ENCODE measurements around the gene EFCAB12.
"Not testable (repeated sequence)": the region's sequence is repeated elsewhere in the genome, so short reads cannot be mapped to it uniquely, and the experiment has no call there.

Gene EFCAB12

DNA sequence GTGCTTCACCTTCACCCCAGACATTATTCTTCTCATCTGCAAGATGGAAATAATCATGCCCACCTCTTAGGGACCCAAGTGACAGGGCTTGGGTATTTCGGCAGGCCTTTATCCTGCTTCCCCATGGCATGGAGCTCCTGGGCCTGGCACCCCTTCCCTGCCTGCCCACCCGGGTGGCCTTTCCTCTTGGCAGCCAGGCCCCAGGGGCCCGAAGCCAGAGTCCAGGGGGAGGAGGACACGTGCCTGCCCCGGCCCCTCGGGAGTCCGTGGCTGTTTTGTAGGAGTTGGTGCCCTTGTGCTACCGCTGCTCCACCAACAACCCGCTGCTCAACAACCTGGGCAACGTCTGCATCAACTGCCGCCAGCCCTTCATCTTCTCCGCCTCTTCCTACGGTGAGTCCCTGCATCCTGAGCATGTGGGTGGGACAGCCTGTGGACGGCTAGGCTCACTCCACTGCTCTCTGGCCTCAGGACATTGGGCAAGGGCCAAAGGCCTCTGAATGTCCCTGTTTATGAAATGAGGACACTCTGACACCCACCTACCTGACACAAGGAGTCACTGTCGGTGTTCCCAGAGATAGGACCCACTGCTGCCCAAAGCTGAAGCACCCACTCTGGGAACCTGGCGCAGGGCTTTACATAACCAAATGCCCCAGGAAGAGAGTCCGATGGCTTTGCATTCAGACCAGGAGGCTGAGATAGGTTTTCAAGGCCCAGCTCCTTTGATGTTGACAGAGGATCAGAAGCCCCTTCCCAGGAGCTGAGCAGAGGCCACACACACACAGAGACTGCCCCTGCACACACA, 34.5 kb downstream of the EFCAB12 start:
- DNase-seq (ENCODE audit: low read depth in 3 of 3), result not testable (repeated sequence)

GRCh38 chr3:129393271-129393670, 35.2 kb downstream of the EFCAB12 start:
- no peak for DNase-seq (ENCODE audit: low read depth in 3 of 3)

- DNase-seq (ENCODE audit: low read depth in 3 of 3), result not testable (repeated sequence)
Observed at GRCh38 chr3:129392106-129392887, 36.1 kb downstream of the EFCAB12 start.

DNA sequence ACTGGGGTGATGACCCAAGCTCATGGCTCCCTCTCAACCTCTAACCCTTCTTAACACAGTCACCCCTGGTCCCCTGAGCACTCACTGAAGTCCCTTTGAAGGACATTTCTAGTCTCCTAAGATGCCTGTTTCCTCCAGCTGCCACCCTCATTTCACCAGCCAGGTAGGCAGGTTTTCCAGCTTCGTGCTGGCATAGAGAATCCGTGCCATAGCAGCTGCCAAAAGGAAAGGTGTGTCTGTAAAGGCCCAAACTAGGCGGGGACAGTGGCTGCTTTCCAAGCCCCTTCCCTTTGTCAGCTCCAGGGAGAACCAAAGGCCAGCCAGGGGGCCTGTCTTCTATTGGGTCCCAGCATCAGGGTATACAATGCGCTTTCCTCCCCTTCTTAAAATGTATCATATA, 36.9 kb downstream of the EFCAB12 start:
- not testable (repeated sequence) for DNase-seq (ENCODE audit: low read depth in 3 of 3)

DNA sequence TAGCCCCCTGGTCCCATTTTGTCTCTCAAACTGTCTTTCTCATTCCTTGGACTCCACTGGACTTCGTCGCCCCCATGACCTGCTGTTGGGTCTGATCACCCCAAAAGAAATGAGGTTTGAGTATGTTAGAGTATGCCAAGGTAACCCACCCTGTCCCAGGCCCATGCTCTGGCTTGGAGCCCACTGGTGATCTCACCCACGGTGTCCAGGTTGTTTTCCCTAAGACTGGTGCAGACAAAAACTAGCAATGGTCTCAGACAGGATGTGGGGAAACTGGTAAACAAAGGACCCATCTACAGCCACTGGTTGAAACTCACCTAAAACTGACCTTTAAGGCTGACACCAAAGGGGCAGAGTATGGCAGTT, 38.9 kb downstream of the EFCAB12 start:
- DNase-seq (ENCODE audit: low read depth in 3 of 3), result no peak

- DNase-seq (ENCODE audit: low read depth in 3 of 3), result not testable (repeated sequence)
Observed at GRCh38 chr3:129388791-129389571, 39.5 kb downstream of the EFCAB12 start.

DNA sequence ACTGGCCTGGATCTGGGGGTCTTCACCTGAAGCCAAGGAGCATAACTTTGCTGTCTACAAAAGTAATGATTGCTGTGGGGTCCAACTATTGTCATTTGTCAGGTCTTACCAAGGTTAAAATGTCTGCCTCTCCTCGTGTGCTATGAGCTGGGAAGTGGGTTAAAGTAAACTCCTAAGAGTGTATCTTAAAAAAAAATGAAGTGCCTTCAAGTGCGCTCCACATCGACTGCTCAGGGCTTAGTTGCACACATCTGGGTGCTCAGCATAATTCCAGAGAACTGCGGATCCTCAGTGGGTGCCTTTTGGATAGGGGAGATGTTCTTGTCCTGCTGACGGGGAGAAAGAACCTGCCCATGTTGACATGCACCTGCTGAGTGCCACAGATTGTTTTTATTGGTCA, 40.9 kb downstream of the EFCAB12 start:
- DNase-seq (ENCODE audit: low read depth in 3 of 3), result no peak

- no peak for DNase-seq (ENCODE audit: low read depth in 3 of 3)
Observed at GRCh38 chr3:129386984-129387383, 41.5 kb downstream of the EFCAB12 start.

DNA sequence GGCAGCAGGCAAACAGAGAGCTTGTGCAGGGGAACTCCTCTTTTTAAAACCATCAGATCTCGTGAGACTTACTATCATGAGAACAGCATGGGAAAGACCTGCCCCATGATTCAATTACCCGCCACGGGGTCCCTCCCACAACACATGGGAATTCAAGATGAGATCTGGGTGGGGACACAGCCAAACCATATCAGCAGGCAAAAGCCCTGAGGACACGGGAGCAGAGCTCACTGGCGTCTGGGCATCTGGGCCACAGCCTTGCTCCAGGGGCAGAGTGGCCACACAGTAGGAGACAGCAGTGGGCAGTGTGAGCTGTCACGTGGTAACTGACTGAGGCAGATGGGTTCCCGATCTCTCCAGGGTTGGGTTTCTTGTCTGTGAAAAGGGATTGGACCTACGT, 42.9 kb downstream of the EFCAB12 start:
- DNase-seq (ENCODE audit: low read depth in 3 of 3), result not testable (repeated sequence)

DNA sequence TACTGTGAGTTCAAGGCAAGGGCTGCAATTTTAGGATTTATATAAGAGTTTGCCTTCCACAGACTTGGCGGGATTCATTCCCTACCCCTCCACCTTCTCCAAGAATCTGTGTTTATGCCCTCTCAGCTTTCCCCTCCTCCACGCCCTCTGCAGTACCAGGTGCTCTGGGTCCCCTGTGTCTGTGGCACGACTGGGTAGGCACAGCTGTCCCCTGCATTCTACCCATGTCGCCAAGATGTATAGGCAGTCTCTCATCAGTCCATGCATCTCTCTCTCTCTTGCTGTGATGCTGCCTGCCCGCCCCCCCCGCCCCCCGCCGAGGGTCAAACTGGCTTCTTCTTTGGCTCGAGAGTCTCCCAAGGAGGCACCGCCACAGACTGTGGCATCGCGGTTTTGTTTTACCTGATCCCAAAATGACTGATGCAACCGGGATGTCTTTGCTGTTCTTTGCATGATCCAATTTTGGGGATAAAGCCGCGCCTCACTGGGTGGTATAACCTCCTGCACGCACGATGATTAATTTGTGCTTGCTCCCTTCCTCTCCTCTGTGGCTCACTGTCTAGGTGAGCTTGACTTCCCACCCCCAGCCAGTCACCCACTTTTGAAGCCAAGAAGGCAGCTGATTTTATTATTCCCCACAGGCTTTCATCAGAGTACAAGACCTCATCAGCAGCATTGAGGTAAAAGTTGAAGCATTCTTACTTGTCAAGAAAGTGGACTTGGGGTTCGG, 43.7 kb downstream of the EFCAB12 start:
- no peak for DNase-seq (ENCODE audit: low read depth in 3 of 3)

GRCh38 chr3:129384103-129384502, 44.3 kb downstream of the EFCAB12 start:
- DNase-seq (ENCODE audit: low read depth in 3 of 3), result not testable (repeated sequence)

- peak in 1 of 3 donors; percentile 11 for DNase-seq (ENCODE audit: low read depth in 3 of 3)
Observed at GRCh38 chr3:129383292-129383860, 45.1 kb downstream of the EFCAB12 start.

GRCh38 chr3:129382366-129382765, 46.1 kb downstream of the EFCAB12 start:
- DNase-seq (ENCODE audit: low read depth in 3 of 3), result no peak

GRCh38 chr3:129379582-129380358, 48.7 kb downstream of the EFCAB12 start:
- DNase-seq (ENCODE audit: low read depth in 3 of 3), result no peak

- DNase-seq (ENCODE audit: low read depth in 3 of 3), result no peak
Observed at GRCh38 chr3:129378949-129379348, 49.5 kb downstream of the EFCAB12 start.

DNA sequence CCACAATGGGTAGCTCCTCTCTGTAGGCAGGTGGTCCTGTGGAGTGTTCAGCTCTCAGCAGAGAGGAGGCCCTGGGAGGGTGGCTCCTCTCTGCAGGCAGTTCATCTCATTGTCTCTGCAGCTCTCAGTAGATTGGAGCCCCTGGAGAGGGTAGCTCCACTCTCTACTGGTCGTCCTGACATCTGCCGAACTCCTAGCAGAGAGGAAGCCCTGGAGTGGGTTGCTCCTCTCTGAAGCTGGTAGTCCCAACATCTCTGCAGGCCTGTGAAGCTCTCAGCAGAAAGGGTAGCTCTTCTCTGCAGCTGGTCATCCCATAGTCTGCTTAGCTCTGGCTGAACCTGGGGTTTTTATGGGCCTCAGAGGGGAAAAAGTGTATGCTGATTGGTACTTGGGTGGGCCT, 50.8 kb downstream of the EFCAB12 start:
- no peak for DNase-seq (ENCODE audit: low read depth in 3 of 3)

DNA sequence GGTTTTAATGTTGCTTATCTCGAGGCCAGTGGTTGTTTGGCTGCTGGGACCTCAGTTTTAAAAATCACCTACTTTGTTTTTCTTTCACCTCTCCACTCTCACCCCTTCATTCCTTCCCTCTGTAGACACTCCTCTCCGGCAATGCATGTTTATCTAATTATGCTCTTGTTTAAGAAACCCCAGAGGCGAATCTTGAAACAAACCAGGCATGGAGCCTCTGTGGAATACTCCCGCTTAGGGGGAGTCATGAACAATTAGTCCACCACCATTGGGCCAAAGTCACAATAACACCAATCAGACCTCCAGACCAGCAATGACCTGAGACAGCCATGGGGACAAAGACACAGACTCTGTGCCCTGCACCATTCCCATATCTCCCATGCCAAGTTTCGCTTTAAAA, 53.3 kb downstream of the EFCAB12 start:
- no peak for DNase-seq (ENCODE audit: low read depth in 3 of 3)

GRCh38 chr3:129371041-129371826, 57.2 kb downstream of the EFCAB12 start:
- DNase-seq (ENCODE audit: low read depth in 3 of 3), result no peak

GRCh38 chr3:129370248-129370964, 58.0 kb downstream of the EFCAB12 start:
- DNase-seq (ENCODE audit: low read depth in 3 of 3), result no peak
